IPS-18a (cell line): ENCODE results near the gene USP24.
"Not testable (repeated sequence)": the region's sequence is repeated elsewhere in the genome, so short reads cannot be mapped to it uniquely, and the experiment has no call there.

Source experiments
- H3K27ac ChIP-seq: one replicate; pipeline ENCODE4 v1.5.1; 2013; ENCODE audit warnings: low read length
- H3K27me3 ChIP-seq: one replicate; pipeline ENCODE4 v1.6.1; 2013; ENCODE audit warnings: mild to moderate bottlenecking, low read length; ENCODE audit not compliant: control insufficient read depth, insufficient read depth
- H3K36me3 ChIP-seq: one replicate; pipeline ENCODE4 v1.6.1; 2013; ENCODE audit warnings: low read depth, low read length; ENCODE audit not compliant: control insufficient read depth
- H3K4me1 ChIP-seq: one replicate; pipeline ENCODE4 v1.6.1; 2013; ENCODE audit warnings: low read depth, low read length; ENCODE audit not compliant: control insufficient read depth
- H3K4me3 ChIP-seq: one replicate; pipeline ENCODE4 v1.5.1; 2013; ENCODE audit warnings: low read length
- H3K9ac ChIP-seq: one replicate; pipeline ENCODE4 v1.6.1; 2013; ENCODE audit warnings: mild to moderate bottlenecking, low read length, moderate library complexity
- H3K9me3 ChIP-seq: one replicate; pipeline ENCODE4 v1.6.1; 2013; ENCODE audit warnings: low read depth, low read length; ENCODE audit not compliant: control insufficient read depth

USP24 gene

DNA sequence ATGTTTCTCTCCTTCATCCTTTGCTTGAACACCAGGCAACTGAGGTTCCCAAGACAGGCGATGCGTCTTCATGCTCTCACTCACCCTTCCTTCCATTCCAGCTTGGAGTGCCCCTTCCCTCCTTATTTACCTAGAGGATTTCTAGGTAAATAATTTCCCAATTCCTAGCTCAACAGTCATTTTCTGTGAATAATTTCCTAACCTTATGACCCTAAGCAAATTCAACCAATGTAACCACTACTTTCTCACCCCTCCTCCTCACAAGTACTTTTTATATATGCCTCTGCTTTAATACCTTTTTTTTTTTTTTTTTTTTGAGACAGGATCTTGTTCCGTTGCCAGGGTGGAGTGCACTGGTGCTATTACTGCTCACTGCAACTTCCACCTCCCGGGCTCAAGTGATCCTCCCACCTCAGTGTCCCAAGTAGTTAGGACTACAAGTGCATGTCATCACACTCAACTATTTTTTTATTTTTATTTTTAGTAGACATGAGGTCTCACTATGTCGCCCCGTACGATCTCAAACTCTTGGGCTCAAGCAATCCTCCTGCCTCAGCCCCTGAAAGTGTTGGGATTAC is 86.7 kb downstream of the USP24 start:
- no peaks in the 10 kb centered on the region for H3K9me3 ChIP-seq
- no peak overlapping the region for H3K9ac ChIP-seq
- H3K4me1 ChIP-seq: no peaks in the 10 kb centered on the region
- no peaks in the 10 kb centered on the region for H3K27me3 ChIP-seq
- H3K36me3 ChIP-seq: peaks cover 88% of the 10 kb centered on the region
- no peak overlapping the region for H3K27ac ChIP-seq
- H3K4me3 ChIP-seq: no peak overlapping the region

GRCh38 chr1:55127827-55128343 is 87.3 kb downstream of the USP24 start:
- H3K4me1 ChIP-seq: no peaks in the 10 kb centered on the region
- H3K27ac ChIP-seq: no peak overlapping the region
- no peak overlapping the region for H3K9ac ChIP-seq
- H3K4me3 ChIP-seq: no peak overlapping the region
- no peaks in the 10 kb centered on the region for H3K9me3 ChIP-seq
- no peaks in the 10 kb centered on the region for H3K27me3 ChIP-seq
- peaks cover 88% of the 10 kb centered on the region for H3K36me3 ChIP-seq

DNA sequence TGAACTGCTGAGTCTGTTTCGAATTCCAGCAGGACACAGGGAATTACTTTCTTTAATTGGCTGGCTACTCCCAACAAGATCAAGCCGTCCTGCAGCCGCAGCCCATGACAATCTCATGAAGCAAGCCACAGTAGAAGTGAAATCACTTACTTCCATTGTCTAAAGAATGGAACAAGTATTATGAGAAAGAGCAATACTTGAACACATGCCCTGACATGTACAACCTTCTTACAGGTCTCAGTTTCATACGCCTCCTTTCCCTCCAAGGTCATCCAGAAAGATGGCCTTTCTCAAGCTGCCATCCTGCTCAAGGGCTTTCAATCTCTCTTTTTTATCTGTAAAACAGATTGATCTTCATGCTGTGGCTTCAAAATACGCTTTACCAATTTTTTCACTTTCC is 90.7 kb downstream of the USP24 start:
- Histone ChIP-seq H3K4me1 (no peaks in the 10 kb centered on the region), H3K9ac (no peak overlapping the region), H3K4me3 (no peak overlapping the region), H3K9me3 (no peaks in the 10 kb centered on the region), H3K27ac (no peak overlapping the region), H3K27me3 (no peaks in the 10 kb centered on the region), H3K36me3 (peaks cover 83% of the 10 kb centered on the region)

DNA sequence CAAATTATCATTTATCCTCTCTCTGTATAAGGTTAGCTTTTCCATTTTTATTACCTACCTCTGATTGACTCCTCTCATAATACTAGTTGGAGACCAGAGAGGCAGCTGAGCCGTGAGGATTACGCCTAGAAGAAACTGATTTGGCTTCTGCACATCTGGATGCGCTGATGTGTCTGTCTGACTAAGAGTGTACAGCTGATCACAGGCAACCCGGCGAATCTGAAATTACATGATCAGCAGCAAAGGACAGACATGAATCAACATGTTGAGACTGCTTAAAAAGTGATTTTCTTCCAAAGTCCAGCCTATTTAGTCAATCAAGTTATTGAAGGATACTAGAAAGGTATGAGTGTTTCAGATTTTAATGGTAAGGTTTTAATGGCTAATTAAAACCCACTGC is 94.6 kb downstream of the USP24 start:
- Histone ChIP-seq H3K27me3 (no peaks in the 10 kb centered on the region), H3K9ac (no peak overlapping the region), H3K4me1 (no peaks in the 10 kb centered on the region), H3K9me3 (no peaks in the 10 kb centered on the region), H3K4me3 (no peak overlapping the region), H3K27ac (no peak overlapping the region), H3K36me3 (peaks cover 73% of the 10 kb centered on the region)

DNA sequence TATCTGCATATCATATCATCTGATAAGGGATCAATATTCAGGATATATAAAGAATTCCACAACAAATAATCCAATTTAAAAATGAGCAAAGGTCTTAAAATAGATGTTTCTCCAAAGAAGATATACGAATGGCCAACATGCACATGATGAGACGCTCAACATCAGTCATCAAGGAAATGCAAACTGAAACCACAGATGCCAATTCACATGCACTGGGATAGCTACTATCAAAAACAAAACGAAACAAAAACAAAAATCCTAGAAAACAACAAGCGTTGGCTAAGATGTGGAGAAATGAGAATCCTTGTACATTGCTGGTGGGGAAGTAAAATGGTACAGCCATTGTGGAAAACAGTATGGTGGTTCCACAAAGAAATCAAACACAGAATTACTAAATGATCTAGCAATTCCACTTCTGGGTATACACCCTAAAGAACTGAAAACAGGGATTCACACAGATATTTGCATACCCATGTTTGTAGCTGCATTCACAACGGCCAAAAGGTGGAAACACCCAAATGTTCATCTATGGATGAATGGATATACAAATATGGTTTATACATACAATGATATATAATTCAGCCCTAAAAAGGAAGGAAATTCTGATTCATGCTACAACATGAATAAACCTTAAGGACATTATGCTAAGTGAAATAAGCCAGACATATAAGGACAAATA is 96.4 kb downstream of the USP24 start:
- peaks cover 57% of the 10 kb centered on the region for H3K36me3 ChIP-seq
- no peaks in the 10 kb centered on the region for H3K27me3 ChIP-seq
- H3K9me3 ChIP-seq: no peaks in the 10 kb centered on the region
- no peak overlapping the region for H3K27ac ChIP-seq
- H3K4me3 ChIP-seq: no peak overlapping the region
- H3K9ac ChIP-seq: no peak overlapping the region
- H3K4me1 ChIP-seq: no peaks in the 10 kb centered on the region

GRCh38 chr1:55117941-55118340 is 97.2 kb downstream of the USP24 start:
- H3K36me3 ChIP-seq: peaks cover 54% of the 10 kb centered on the region
- H3K9ac ChIP-seq: no peak overlapping the region
- no peaks in the 10 kb centered on the region for H3K27me3 ChIP-seq
- H3K4me1 ChIP-seq: no peaks in the 10 kb centered on the region
- no peak overlapping the region for H3K27ac ChIP-seq
- H3K9me3 ChIP-seq: no peaks in the 10 kb centered on the region
- no peak overlapping the region for H3K4me3 ChIP-seq

DNA sequence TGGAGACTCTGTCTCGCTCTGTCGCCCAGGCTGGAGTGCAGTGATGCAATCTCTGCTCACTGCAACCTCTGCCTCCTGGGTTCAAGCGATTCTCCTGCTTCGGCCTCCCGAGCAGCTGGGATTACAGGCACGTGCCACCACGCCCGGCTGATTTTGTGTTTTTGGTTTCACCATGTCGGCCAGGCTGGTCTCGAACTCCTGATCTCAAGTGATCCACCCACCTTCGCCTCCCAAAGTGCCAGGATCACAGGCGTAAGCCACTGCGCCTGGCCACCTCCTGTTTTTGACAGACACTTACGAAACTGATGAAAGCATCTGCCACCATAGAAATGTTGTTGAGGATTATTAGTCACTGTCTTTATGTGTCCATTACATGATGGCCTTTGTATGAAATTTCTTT is 106.2 kb downstream of the USP24 start:
- H3K27ac ChIP-seq, H3K4me3 ChIP-seq, H3K9me3 ChIP-seq, H3K27me3 ChIP-seq, H3K4me1 ChIP-seq, H3K9ac ChIP-seq: not testable (repeated sequence)
- H3K36me3 ChIP-seq: peaks cover 63% of the 10 kb centered on the region

GRCh38 chr1:55107101-55107500 is 108.1 kb downstream of the USP24 start:
- Histone ChIP-seq H3K27ac (no peak overlapping the region), H3K4me1 (no peaks in the 10 kb centered on the region), H3K9ac (no peak overlapping the region), H3K27me3 (no peaks in the 10 kb centered on the region), H3K36me3 (peaks cover 71% of the 10 kb centered on the region), H3K9me3 (no peaks in the 10 kb centered on the region), H3K4me3 (no peak overlapping the region)

- peaks cover 80% of the 10 kb centered on the region for H3K36me3 ChIP-seq
- no peak overlapping the region for H3K4me3 ChIP-seq
- H3K9me3 ChIP-seq: no peaks in the 10 kb centered on the region
- H3K27me3 ChIP-seq: no peaks in the 10 kb centered on the region
- H3K4me1 ChIP-seq: no peaks in the 10 kb centered on the region
- H3K9ac ChIP-seq: no peak overlapping the region
- H3K27ac ChIP-seq: no peak overlapping the region
These were observed 111.3 kb downstream of the USP24 start for GRCh38 chr1:55103891-55104290.

- H3K4me1 ChIP-seq: peaks cover 10% of the 10 kb centered on the region
- no peak overlapping the region for H3K4me3 ChIP-seq
- H3K36me3 ChIP-seq: peaks cover 71% of the 10 kb centered on the region
- no peak overlapping the region for H3K27ac ChIP-seq
- no peaks in the 10 kb centered on the region for H3K27me3 ChIP-seq
- no peak overlapping the region for H3K9ac ChIP-seq
- no peaks in the 10 kb centered on the region for H3K9me3 ChIP-seq
These were observed 120.1 kb downstream of the USP24 start for GRCh38 chr1:55095095-55095494.

DNA sequence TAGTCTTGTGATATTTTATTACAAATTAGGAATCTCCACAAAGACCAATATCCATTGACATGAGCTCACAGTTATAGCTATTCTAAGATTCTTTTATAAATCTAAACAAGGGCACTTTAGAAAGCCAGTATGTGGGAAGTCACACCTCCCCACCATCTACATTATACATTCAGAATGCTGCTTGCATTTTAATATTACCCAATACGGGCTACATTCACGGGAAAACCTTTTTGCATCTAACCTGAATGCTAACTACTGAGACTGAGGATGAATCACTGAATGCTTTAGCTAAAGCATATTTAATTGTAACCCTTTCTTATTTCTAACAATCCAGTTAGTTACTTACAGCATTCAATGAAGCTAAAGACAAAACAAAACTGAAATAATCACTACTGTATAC is 122.7 kb downstream of the USP24 start:
- Histone ChIP-seq H3K9ac (no peak overlapping the region), H3K4me1 (peaks cover under 1% of the 10 kb centered on the region), H3K27ac (no peak overlapping the region), H3K36me3 (peaks cover 84% of the 10 kb centered on the region), H3K9me3 (no peaks in the 10 kb centered on the region), H3K27me3 (no peaks in the 10 kb centered on the region), H3K4me3 (no peak overlapping the region)

DNA sequence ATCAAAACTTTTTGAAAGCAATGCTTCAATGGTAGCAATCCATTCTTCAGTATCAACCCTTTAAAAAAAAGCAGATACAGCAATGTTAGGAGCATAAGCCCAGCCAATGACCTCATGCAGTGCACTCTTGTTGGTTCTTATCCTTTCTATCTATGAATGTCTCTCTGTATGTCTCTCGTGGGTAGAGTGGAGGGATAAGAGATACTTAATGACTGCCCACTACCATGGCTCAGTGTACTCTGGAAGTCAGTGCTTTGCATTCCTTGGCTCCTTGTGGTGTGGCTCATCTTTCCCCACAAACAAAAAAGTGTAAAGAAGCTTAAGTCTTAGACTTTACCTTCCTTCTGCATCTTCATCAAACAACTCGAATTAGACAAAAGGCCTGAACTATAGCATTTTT is 125.5 kb downstream of the USP24 start:
- H3K4me3 ChIP-seq: no peak overlapping the region
- H3K27ac ChIP-seq: no peak overlapping the region
- H3K4me1 ChIP-seq: no peaks in the 10 kb centered on the region
- H3K27me3 ChIP-seq: no peaks in the 10 kb centered on the region
- H3K9ac ChIP-seq: no peak overlapping the region
- peaks cover 85% of the 10 kb centered on the region for H3K36me3 ChIP-seq
- no peaks in the 10 kb centered on the region for H3K9me3 ChIP-seq
